Testis (tissue), 3 donors: ENCODE data around the gene LRRC8C. TPM values are rescaled to one million over a fixed set of nuclear protein-coding genes. Genes with fewer than 3 reads are reported as not detected.

ENCODE experiments used
- DNase-seq: peaks from one replicate; pipeline ENCODE4 v3.0.0-alpha.2; 2019
- H3K27ac ChIP-seq, 2 donors: fragments of 200-600 bp; sonication (generic); one replicate each; pipeline ENCODE4 v1.5.1; 2019
- H3K27me3 ChIP-seq: fragments of 200-600 bp; sonication (generic); one replicate; pipeline ENCODE4 v1.5.1; 2019
- H3K36me3 ChIP-seq: fragments of 200-600 bp; sonication (generic); one replicate; pipeline ENCODE4 v1.5.1; 2017; ENCODE audit warnings: low read depth; ENCODE audit errors: missing control alignments
- H3K4me1 ChIP-seq: fragments of 200-600 bp; sonication (generic); one replicate; pipeline ENCODE4 v1.5.1; 2019
- H3K4me3 ChIP-seq, 2 donors: fragments of 200-600 bp; sonication (generic); one replicate each; pipeline ENCODE4 v1.5.1; 2017 to 2019
- H3K9me3 ChIP-seq: fragments of 200-600 bp; sonication (generic); one replicate; pipeline ENCODE4 v1.5.1; 2017
- CTCF ChIP-seq, 3 experiments: fragments of 450-650 bp in 2 of 3; fragments of 200-600 bp in 1 of 3; sonication (generic) in 1 of 3; IDR thresholded peaks; one replicate each; pipeline ENCODE4 v1.5.1; 2016 to 2019; ENCODE audit warnings: antibody characterized with exemption in 3 of 3, mild to moderate bottlenecking in 2 of 3, moderate library complexity in 1 of 3
- POLR2A ChIP-seq: fragments of 450-650 bp; IDR thresholded peaks from one replicate; pipeline ENCODE4 v1.6.1; 2017; ENCODE audit warnings: antibody characterized with exemption, mild to moderate bottlenecking, moderate library complexity
- whole genome bisulfite sequencing, 2 donors: methylation state at CpG; one replicate each; pipeline ENCODE4 v1.1.5; 2018; 5-methylcytosine and 5-hydroxymethylcytosine counted together
- intact Hi-C: fragments of 100-400 bp; cut with DNase I; formaldehyde crosslinking; loops from one replicate; pipeline ENCODE4 v1.15.1; 2023; ENCODE audit warnings: low total_unique reads
- polyA plus RNA-seq: library from polyadenylated mRNA; stranded (reverse); fragments of 350-450 nt; fragmentation: Illumina TruSeq; extraction: RNeasy Lipid Tissue Mini Kit (QIAGEN cat#74804); gene quantifications from one replicate; pipeline ENCODE4 v1.2.3, GENCODE V29; 2014; ENCODE audit warnings: low read depth, low replicate concordance; ENCODE audit not compliant: insufficient read depth
- total RNA-seq, 2 donors: library from RNA; depleted of rRNA; stranded (reverse); fragments of >200 nt; gene quantifications; one replicate each; pipeline ENCODE4 v1.2.3, GENCODE V29; 2016

The LRRC8C gene
- total and polyA plus RNA-seq, 3 donors from 2014 or later, result 8.2 to 19.8 (median 16.2) TPM

- no peaks in the 10 kb centered on the region for H3K27me3 ChIP-seq
- TF ChIP-seq CTCF (IDR thresholded peaks at IDR 0.05) (no peak), POLR2A (no peak)
- peak overlapping the region in 1 of 2 donors; percentile 38 for H3K27ac ChIP-seq
- H3K4me1 ChIP-seq, result no peaks in the 10 kb centered on the region
- intact Hi-C loops, result no loop called here
- no peak for DNase-seq
- no peak overlapping the region for H3K4me3 ChIP-seq
- no peaks in the 10 kb centered on the region for H3K9me3 ChIP-seq
- 68 to 95% methylated on average over 9 of the region's 9 CpGs for WGBS, 2 donors
- no peaks in the 10 kb centered on the region for H3K36me3 ChIP-seq
These were observed 11.3 kb downstream of the LRRC8C start for GRCh38 chr1:89644119-89644814.

DNA sequence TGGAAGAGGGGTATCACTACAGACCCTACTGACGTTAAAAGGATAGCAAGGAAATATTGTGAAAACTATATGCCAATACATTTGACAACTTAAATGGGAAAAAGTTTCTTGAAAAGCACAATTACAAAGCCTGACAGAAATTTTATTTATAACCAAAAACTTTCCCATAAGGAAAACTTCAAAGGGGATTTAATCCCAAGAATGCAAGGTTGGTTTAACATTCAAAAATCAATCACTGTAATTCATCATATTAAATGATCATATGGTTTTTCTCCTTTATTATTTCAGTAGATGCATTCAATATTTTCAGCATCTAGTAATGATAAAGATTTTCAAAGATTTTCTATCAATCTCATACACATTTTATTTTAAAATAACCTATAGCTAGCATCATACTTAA, 13.3 kb downstream of the LRRC8C start:
- no peaks in the 10 kb centered on the region for H3K4me1 ChIP-seq
- no peak overlapping the region for H3K27ac ChIP-seq
- DNase-seq, result no peak
- TF ChIP-seq POLR2A (no peak), CTCF (IDR thresholded peaks at IDR 0.05) (no peak)
- WGBS, 2 donors, result 50 to 98% methylated on average over 1 of the region's 1 CpG
- no peaks in the 10 kb centered on the region for H3K36me3 ChIP-seq
- no peak overlapping the region for H3K4me3 ChIP-seq
- no peaks in the 10 kb centered on the region for H3K27me3 ChIP-seq
- H3K9me3 ChIP-seq, result no peaks in the 10 kb centered on the region
- intact Hi-C loops, result no loop called here

- no peak for TF ChIP-seq POLR2A
- no peak for TF ChIP-seq CTCF (IDR thresholded peaks at IDR 0.05)
- intact Hi-C loops, result no loop called here
- Histone ChIP-seq H3K9me3 (no peaks in the 10 kb centered on the region), H3K4me1 (no peaks in the 10 kb centered on the region), H3K36me3 (no peaks in the 10 kb centered on the region), H3K27ac (no peak overlapping the region), H3K27me3 (no peaks in the 10 kb centered on the region), H3K4me3 (no peak overlapping the region)
- no peak for DNase-seq
These were observed 16.9 kb downstream of the LRRC8C start for GRCh38 chr1:89649783-89650182.

DNA sequence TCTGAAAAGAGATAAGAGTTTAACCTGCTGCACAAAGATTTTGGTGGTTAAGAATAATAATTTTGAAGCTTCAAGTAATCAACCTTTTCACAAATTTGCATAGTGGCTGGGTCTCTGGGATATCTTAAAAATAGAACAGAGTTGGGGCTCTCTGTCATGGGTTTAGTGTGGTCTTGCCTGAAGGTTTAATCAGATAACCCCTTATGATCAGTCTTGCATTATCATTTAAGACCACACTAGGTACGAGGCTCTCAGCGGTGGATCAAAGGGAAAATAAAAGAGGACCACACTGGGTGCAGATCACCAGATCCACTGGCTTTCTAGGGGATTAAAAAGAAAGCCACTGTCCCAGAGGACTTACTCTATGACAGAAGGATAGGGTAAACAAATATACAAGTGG, 19.5 kb downstream of the LRRC8C start:
- 83 to 89% methylated on average over 2 of the region's 2 CpGs for WGBS, 2 donors
- no peak overlapping the region for H3K27ac ChIP-seq
- TF ChIP-seq CTCF (IDR thresholded peaks at IDR 0.05) (no peak), POLR2A (no peak)

GRCh38 chr1:89657886-89658285, 25.0 kb downstream of the LRRC8C start:
- Histone ChIP-seq H3K4me1 (peaks cover 24% of the 10 kb centered on the region), H3K27me3 (no peaks in the 10 kb centered on the region), H3K36me3 (no peaks in the 10 kb centered on the region), H3K27ac (no peak overlapping the region), H3K9me3 (no peaks in the 10 kb centered on the region), H3K4me3 (no peak overlapping the region)
- intact Hi-C loops, result no loop called here
- 73 to 77% methylated on average over 3 of the region's 3 CpGs for WGBS, 2 donors
- DNase-seq, result no peak
- TF ChIP-seq POLR2A, result no peak
- TF ChIP-seq CTCF (IDR thresholded peaks at IDR 0.05), result no peak

More for the DNA sequence above, 19.5 kb downstream of the LRRC8C start:
- H3K36me3 ChIP-seq, result no peaks in the 10 kb centered on the region
- no peak overlapping the region for H3K4me3 ChIP-seq
- DNase-seq, result no peak
- no peaks in the 10 kb centered on the region for H3K4me1 ChIP-seq
- intact Hi-C loops, result no loop called here
- H3K9me3 ChIP-seq, result no peaks in the 10 kb centered on the region
- H3K27me3 ChIP-seq, result no peaks in the 10 kb centered on the region
